SKM-1 (cell line): ENCODE measurements around the gene CARM1.

Experiments used
- DNase-seq: peaks from one replicate; lab custom pipeline; 2025; ENCODE audit not compliant: unreplicated experiment; lab: John Stamatoyannopoulos, UW

CARM1 gene

DNA sequence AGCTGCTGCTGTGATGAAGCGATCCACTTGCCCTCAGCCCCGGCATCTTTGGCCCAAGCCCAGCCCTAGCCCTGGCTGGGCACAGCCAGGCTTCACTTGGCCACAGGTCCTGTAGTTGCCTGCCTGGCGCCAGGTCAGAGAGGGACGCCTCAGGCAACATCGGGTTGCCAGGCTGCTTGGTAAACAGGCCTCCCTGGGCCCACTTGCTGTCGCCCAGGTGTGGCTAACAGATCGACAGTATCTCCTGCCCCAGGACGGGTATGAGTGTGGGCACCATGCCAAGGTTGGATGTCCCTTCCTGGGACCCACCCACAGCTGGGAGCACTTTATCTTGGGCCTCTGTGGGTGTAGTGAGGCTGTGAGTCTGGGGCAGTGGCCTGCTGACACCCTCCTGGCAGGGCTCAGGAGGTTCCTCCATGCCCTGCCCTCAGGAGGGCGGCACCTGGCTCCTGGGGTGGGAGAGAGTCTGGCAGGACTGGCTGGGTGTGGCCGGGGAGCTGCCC is 27.8 kb downstream of the CARM1 start:
- no peak for DNase-seq

DNA sequence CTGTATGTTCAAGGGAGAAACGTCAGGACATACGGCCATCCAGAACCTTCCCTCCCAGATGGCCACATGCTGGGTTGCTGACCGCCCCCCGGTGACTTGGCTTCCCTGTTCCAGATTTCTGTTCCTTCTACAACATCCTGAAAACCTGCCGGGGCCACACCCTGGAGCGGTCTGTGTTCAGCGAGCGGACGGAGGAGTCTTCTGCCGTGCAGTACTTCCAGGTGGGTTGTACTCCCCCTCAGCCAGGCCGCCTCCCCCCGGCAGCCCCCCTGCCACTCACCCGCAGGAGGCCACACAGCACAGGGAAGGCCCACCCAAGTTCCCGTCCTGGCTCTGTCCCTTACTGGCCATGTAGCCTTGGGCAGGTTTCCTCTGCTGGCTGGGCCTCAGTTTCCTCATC is 36.6 kb downstream of the CARM1 start:
- no peak for DNase-seq

DNA sequence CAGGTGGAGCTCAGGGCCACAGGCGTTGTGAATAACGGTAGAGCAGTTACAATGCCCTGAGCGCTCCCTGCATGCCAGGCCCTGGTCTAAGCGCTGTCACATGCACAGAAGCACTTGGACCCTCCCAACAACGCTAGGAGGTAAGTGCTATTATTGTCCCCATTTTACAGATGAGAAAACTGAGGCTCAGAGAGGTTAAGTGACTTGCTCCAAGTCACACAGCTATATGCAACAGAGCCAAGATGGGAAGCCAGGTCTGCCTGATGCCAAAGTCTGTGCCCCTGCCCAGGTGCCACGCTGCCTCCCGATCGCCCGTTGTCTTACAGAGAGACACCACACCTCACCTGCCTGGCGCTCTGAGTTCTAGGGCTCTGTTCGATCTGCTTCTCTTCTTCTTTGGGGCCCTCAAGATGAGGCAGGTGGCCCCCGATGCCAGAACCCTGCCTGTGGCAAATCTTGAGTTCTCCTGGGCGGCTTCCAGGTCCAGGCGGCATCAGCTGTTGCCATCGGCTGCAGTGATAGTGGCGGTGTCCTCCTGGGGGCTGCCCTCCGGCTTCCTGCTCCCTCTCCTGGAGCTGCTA is 37.1 kb downstream of the CARM1 start:
- no peak for DNase-seq

DNA sequence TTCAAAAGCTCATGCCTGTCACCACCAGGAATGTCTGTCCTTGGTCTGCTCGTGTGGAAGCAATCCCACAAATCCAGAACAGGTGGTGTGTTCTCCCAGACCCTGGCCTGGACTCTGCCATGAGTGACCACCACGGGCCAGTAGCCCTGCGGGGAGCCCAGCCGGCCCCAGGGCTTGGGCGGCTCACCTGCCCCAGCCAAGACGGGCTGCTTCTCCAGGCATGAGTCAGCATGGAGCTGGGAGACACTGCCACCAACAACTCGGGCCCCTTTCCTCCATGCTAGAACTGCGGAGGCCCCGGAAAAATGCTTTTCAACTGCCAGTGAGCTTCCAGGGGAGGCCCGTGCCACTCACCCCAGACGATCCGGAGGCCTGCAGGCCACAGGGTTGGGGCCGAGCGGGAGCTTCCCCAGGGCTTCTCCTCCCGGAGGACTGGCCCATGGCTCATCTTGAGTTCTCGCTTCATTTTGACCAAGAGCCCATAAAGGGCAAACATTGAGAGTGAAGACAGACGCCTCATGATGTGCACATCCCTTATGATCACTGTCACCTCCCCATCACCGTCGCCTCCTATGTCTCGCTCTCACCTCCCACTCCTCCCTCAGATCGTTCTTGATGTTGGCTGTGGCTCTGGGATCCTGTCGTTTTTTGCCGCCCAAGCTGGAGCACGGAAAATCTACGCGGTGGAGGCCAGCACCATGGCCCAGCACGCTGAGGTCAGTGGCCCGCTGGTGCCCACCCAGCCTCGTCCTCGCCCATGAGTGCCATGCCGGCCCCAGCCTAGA is 40.4 kb downstream of the CARM1 start:
- no peak for DNase-seq

DNA sequence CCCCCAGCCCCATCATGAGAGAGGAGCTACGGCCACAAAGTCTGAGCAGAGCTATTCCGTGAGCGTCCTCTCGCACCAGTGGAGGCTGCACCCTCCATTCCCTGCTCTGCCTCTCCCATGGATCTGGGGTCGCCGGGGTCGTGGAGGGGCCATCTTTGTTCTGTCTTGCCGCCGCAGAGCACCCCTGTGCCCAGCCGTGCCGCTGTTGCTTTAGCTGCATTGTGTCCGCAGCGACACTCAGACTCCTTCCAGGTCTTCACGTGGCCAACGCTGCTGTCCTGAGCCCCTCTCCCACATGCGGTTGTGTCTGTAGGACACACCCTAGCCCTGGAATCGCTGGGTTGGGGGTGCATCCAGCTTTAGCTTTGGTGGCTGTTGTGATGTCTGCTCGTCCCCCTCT is 41.3 kb downstream of the CARM1 start:
- no peak for DNase-seq

DNA sequence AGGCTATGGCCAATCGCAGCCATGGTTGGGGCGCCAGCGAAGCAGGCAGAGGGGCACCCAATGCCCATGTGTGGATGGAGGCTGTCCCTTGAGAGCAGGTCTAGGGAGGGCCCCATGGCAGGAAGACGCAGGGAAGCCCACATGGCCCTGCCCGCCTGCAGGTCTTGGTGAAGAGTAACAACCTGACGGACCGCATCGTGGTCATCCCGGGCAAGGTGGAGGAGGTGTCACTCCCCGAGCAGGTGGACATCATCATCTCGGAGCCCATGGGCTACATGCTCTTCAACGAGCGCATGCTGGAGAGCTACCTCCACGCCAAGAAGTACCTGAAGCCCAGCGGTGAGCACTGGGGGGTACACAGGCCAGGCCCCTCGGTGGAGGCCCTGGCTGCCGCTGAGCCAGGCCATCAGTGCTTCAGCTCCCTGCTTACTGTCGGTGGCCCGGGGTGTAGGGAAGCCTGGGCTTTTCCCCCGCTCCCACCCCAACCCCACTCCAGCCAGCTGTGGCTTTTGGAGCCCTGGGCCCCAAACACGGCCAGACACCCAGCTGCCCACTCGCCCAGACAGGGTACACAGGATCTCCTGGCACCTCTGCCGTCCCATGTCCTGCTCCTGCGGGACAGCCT is 42.5 kb downstream of the CARM1 start:
- DNase-seq: no peak

DNA sequence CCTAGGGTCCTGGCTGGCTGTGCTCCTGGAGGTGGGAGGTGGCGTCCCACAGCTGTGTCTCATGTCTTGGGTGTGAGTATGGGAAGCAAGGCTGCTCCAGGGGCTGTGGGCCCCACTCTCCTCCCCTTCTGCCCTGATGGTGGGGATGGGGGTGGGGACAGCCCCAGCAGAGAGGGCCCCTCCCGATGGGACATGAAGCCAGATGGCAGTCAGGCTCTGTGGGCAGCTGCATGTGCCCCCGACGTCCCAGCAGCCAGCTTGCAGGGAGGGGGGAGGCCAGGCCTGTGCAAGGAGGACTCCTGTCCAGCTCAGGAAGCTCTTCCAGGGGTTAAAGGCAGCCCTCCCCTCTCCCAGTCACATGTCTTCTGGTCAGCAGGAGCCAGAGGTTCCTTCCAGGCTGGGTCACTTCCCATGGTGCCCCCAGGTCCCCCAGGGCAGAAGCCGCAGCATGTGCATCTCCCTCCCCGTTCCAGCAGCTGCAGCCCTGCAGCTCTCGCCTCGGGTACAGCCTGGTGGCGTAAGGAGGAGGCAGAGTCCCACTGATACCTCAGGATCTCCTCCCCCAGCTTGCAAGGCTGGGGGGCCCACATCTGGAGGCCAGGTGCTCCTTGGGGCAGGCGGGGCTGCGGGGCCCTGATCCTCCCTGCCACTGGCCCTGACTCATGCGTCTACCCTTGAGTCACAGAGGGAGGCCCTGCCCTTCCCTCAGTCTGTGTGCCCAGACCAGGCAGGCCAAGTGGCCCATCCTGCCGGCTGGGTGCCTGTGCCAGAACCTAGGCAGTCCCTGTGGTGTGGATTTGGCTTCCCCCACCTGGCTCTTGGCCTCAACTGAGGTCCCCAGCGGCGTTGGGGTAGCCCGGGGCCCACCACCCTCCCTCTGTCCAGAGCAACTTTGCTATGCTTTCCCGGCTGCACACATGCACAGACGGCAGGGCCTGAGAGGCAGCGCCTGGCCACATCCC is 44.1 kb downstream of the CARM1 start:
- DNase-seq: no peak

DNA sequence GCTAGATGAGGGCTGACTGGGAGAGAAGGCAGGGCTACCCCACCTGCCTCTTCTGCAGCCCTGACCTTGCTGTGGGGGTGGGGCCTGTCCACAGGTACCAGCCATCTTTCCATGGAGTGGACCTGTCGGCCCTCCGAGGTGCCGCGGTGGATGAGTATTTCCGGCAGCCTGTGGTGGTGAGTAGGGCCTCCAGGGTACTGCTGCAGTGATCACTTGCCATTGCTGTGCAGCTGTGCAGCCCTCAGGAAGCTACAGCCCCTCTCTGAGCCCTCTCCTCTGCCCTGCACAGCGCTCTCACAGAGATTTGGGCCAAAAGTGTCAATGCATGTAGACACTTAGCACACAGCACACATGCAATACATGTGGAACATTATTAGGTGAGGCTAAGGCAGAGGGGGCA is 45.2 kb downstream of the CARM1 start:
- DNase-seq: no peak

DNA sequence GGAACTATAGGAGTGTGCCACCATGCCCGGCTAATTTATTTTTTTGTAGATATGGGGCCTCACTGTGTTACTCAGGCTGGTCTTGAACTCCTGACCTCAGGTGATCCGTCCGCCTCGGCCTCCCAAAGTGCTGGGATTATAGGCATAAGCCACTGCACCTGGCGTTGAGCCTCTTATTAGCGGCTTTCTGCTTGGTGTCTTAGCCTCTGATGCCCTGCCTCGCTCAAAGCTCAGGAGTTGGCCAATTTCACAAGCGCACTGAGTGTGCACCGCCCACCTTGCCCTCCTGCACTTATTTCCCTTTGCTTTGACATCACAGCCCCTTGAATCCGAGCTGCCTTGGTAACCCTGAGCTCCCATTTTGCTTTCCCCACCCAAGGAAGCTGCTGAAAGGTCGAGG is 47.0 kb downstream of the CARM1 start:
- no peak for DNase-seq

DNA sequence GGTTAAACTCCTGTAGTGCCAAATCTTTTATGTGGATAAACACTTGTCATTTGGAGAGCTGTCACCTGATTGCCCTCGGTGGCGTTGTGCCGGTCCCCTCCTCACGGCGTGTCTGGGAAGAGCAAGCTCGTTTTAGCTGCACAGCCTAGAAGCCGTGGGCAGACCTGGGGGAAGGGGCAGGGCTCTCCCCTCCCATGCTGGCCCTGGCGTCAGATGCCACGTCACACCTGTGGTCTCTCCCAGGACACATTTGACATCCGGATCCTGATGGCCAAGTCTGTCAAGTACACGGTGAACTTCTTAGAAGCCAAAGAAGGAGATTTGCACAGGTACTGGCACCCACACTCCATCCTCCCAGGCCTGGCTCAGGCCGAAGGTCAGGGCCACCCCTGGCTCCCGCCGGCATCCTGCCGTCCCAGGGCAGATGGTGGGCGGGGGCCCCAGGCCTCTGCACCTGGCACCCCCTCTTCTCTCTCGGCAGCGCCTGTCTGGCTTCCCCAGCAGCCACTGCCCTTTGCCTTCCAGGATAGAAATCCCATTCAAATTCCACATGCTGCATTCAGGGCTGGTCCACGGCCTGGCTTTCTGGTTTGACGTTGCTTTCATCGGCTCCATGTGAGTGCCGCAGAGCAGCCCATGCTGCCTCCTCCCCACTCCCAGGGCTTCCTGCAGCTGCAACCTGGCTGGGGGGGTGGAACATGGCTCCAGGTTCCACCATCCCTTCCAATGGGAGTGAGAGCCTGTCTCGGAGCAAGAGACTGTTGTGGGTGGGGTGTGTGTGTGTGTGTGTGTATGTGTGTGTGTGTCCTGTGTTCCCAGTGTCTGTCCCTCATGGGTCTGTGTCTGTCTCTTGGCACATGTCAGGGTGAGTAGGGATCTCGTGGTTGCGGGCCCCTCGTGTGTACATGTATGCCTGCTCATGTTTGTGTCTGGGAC is 48.3 kb downstream of the CARM1 start:
- no peak for DNase-seq

DNA sequence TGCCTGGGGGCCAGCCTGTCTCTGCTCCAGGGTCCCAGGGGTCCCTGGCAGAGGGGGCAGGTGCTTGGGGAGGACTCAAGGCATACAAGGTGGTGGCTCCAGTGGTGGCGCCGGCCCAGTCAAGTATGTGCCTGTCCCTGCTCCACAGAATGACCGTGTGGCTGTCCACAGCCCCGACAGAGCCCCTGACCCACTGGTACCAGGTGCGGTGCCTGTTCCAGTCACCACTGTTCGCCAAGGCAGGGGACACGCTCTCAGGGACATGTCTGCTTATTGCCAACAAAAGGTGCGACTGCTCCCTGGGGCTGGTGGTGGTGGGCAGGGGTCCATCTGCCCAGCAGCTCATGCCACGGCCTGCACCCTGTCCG is 48.9 kb downstream of the CARM1 start:
- no peak for DNase-seq

DNA sequence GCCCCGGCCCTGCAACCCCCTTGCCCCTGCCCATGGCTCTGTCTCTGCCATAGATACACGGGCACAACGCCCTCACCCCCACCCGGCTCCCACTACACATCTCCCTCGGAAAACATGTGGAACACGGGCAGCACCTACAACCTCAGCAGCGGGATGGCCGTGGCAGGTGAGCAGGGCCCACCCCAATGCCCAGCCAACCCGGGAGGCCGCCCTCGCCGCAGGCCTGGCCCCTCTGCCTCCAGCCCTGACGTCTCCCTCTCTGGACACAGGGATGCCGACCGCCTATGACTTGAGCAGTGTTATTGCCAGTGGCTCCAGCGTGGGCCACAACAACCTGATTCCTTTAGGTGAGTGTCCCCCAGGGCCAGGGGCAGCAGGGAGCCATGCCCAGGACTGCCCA is 49.4 kb downstream of the CARM1 start:
- DNase-seq: no peak

DNA sequence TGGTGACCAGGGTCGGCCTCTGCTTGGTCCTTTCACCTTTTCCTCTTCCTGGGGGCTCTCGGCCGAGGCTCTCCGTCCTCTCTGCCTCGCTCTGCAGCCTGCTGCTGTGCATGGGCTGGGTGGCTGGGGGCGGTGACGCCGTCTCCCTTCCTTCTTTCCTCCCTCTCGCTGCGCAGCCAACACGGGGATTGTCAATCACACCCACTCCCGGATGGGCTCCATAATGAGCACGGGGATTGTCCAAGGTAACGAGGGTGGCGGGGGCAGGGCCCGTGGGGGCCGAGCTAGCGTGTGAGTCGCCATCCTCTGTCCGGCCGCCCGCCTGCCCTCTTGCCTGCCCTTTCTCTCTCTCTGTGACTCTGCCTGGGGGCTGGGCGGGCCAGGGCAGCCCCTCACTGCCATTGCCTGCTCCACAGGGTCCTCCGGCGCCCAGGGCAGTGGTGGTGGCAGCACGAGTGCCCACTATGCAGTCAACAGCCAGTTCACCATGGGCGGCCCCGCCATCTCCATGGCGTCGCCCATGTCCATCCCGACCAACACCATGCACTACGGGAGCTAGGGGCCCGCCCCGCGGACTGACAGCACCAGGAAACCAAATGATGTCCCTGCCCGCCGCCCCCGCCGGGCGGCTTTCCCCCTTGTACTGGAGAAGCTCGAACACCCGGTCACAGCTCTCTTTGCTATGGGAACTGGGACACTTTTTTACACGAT is 50.0 kb downstream of the CARM1 start:
- DNase-seq: no peak

DNA sequence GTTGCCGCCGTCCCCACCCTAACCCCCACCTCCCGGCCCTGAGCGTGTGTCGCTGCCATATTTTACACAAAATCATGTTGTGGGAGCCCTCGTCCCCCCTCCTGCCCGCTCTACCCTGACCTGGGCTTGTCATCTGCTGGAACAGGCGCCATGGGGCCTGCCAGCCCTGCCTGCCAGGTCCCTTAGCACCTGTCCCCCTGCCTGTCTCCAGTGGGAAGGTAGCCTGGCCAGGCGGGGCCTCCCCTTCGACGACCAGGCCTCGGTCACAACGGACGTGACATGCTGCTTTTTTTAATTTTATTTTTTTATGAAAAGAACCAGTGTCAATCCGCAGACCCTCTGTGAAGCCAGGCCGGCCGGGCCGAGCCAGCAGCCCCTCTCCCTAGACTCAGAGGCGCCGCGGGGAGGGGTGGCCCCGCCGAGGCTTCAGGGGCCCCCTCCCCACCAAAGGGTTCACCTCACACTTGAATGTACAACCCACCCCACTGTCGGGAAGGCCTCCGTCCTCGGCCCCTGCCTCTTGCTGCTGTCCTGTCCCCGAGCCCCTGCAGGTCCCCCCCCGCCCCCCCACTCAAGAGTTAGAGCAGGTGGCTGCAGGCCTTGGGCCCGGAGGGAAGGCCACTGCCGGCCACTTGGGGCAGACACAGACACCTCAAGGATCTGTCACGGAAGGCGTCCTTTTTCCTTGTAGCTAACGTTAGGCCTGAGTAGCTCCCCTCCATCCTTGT is 50.7 kb downstream of the CARM1 start:
- DNase-seq: no peak

DNA sequence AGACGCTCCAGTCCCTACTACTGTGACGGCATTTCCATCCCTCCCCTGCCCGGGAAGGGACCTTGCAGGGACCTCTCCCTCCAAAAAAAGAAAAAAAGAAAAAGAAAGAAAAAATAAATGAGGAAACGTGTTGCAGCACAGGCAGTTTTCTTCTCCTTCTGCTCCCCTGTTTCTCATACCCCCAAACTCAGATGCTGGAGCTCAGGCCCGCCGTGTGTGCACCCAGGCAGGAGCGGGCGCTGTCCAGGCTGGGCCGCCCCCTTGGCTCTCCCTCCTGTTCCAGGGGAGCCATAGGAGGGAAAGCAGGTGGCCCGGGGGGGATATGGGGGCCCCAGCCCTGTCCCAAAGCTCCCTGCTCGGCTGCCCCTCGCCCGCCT is 51.3 kb downstream of the CARM1 start:
- no peak for DNase-seq

DNA sequence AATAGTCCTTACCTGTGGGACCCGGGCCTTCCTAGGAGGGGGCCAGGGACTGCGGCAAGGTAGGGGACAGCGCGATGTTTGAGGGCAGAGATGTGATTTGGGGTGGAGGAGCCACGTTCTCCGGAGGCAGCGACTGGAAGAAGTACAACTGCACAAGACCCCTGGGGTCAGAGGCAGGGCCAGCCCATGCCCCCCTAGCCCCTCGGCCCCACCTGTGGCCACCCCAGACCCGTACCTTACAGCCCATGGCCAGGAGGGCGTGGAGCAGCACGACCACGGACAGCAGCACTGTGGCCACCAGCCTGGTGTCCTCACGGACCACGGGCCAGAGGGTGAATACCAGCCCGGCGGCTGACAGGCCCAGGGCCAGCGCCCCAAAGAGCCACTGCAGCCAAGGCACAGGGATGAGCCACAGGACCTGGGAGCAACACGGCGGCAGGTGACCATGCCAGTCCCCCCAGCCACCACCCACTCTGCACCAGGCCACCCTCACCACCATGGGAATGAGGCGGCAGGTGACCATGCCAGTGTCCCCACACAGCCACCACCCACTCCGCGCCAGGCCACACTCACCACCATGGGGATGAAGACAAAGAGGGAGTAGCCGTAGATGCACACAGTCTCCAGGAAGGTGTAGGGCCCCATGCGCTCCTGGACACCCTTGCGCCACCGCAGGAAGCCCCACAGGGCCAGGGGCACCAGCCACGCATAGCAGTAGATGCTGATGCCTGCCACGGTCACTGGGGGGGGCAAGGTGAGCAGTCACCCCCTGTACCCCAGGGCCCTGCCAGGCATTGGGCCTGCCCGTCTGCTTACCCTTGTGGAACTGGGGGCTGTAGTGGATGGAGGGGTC is 52.1 kb downstream of the CARM1 start:
- DNase-seq: no peak

DNA sequence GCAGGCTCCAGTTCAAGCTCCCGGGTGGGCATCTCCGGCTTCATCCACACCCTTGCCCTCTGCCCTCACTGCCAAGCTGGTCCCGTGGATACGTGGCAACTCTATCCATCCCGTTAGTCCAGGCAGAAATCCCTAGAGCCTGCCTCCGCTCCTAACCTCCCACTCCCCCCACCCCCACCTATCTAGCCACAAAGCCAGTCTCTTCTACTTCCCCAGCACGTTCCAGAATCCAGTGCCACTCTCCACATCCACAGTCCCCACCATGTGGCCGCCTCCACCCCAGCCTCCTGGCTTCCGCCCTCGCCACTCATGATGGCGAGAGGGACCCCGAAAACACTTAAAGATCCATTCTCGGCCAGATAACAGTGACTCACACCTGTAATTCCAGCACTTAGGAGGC is 53.2 kb downstream of the CARM1 start:
- DNase-seq: no peak
